ENCODE measurements around the gene LRRC45.

The LRRC45 gene

GRCh38 chr17:82020572-82021106 is 2.5 kb upstream of the LRRC45 start:
- DNase-seq, result no peak

DNA sequence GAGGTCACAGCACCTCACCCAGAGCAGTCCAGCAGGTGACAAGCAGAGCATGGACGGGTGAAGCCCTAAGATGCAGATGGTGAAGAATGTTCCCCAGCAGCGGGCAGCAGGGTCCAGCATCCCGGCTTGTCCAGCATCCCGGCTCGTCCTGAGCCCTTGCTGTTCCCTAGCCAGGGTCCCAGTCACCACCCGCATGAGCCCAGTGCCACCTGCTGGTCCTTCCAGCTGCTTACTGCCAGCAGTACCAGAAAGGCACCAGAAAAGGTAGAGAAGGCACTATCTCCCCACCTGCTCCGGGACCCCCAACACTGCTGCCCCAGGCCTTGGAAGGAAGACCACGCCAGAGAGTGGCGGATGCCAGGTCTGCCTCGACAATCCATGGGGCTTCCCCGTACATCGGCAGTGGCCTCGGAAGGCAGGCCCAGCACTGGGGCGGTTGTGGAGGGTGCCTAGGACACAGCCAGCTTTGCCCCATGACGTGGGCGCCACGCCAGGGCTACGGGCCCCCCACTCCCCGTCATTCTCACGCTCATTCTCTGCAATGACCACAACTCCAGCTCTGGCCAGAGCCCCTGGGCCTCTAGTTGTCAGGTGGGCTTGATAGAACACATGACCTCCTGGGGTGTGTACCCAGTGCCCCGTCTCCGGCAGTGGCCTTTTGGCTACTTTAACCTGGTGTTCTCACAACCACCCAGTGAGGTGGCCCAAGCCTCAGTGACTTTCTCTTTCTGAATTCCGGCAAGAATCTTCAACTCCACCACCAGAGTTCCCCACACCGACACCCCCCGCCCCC is 1.8 kb upstream of the LRRC45 start:
- peak; percentile 68 for DNase-seq

- no peak for DNase-seq
Observed at GRCh38 chr17:82021900-82022309, 1.2 kb upstream of the LRRC45 start.

- no peak for DNase-seq
Observed at GRCh38 chr17:82022310-82022980, 660 bp upstream of the LRRC45 start, which contains the start of gene CENPX. Gene CENPX, minus strand, starts transcription at chr17:82022878. Its CDS starts 17 bp downstream, at chr17:82022861.

GRCh38 chr17:82023447-82024241 is 539 bp downstream of the LRRC45 start:
- peak; percentile 52 for DNase-seq

DNA sequence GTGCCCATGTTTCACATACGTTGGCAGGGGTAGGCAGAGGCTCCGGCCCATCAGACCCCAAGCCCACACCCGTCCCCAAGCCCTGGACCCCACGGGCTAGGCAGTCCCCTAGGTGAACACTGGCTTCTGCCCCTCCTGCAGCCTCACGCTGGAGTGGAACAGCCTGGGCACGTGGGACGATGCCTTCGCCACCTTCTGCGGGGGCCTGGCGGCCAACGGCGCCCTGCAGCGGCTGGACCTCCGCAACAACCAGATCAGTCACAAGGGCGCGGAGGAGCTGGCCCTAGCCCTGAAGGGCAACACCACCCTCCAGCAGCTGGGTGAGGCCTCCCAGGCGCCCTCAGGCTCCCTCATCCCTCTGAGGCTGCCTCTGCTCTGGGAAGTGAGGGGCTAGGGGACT is 1.8 kb downstream of the LRRC45 start:
- DNase-seq, result no peak

- no peak for DNase-seq
Observed at GRCh38 chr17:82025401-82026107, 2.4 kb downstream of the LRRC45 start.

GRCh38 chr17:82028246-82028645 is 5.1 kb downstream of the LRRC45 start:
- DNase-seq, result no peak

DNA sequence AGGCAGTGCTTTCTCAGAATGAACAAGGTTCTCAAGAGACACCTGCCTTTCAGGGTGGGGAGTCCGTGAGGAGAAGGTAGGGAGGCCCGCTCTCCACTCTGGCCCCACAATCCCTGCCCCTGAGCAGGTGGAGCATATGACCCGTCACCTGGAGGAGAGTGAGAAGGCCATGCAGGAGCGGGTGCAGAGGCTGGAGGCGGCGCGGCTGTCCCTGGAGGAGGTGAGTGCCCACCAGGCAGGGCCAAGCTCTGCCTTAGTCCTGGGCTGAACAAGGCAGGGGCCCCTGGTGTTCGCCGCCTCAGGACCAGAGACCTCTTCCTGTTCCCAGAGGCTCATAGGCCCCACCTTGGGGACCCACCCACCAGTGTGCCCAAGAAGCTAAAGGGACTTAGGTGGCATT is 5.9 kb downstream of the LRRC45 start:
- no peak for DNase-seq

GRCh38 chr17:82029391-82029790 is 6.3 kb downstream of the LRRC45 start:
- DNase-seq, result no peak

- no peak for DNase-seq
Observed at GRCh38 chr17:82029990-82030469, 6.9 kb downstream of the LRRC45 start.

DNA sequence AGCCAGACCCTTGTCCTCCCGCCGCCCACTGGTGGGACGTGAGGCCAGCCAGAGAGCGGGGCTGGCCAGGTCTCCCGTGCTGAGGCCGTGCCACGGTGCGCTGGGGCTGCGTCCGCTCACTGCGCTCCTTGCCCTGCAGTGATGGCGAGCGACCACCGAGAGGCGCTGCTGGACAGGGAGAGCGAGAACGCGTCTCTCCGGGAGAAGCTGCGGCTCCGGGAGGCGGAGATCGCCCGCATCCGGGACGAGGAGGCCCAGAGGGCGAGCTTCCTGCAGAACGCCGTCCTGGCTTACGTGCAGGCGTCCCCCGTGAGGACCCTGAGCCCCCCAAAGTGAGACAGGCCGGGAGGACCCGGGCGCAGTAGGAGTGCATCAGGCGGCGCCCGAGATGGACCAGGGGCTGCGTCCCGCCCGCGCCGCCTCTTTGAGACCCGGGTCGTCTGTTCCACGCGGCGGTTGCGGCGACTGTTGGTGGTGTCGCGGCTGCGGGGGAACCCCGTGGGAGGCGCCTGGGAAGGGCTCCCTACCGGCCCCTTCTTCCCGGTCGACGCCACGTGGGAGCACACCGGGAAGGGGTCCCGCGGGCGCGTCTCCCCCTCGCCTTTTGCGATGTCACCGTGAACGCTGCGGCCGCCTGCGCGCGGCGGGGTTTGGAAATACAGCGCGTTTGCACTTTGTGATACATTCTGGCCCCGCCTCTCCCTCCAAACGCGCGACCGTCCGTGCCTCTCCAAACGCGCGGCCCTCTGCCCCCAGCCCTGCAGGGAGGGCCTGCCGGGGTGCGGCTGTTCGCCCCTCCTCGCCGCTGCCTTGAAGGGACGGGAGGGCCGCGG is 7.6 kb downstream of the LRRC45 start:
- DNase-seq, result peak; percentile 88

DNA sequence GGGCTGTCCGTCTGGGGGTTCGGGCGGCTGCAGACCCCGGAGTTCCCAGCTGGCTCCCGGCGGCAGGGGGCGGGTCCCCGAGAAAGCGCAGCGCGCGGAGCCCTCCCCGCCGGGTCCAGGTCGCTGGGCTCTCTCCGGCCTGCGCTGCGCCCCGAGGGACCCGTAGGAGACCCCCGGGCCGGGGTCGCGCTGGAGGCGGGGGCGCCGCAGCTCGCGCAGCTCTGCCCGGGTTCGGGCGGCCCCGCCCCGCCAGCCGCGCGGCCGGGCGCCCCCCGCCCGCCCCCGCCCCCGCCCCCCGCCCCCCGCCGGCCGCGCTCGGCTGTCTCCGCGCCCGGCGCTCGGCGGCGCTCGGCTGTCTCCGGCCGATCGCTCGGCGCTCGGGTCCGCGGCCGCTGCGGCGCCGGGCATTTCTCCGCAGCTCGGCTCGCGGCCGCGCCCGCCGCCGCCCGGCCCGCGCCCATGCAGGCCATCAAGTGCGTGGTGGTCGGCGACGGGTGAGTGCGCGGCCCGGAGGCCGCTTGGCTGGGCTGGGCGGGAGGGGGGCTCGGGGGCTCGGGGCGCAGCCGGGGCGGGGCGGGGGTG is 8.3 kb downstream of the LRRC45 start, which contains the start of gene RAC3:
Gene RAC3, plus strand, starts transcription at position 376 of the 582 bp plus-strand sequence. Its CDS starts 84 bp downstream, at position 460.
- peak; percentile 37 for DNase-seq

- peak; percentile 75 for DNase-seq
Observed at GRCh38 chr17:82031885-82032627, 9.0 kb downstream of the LRRC45 start.

GRCh38 chr17:82033359-82034085 is 10.4 kb downstream of the LRRC45 start:
- DNase-seq, result no peak

- no peak for DNase-seq
Observed at GRCh38 chr17:82034371-82035011, 11.4 kb downstream of the LRRC45 start.

GRCh38 chr17:82035488-82035887 is 12.4 kb downstream of the LRRC45 start:
- DNase-seq, result no peak

DNA sequence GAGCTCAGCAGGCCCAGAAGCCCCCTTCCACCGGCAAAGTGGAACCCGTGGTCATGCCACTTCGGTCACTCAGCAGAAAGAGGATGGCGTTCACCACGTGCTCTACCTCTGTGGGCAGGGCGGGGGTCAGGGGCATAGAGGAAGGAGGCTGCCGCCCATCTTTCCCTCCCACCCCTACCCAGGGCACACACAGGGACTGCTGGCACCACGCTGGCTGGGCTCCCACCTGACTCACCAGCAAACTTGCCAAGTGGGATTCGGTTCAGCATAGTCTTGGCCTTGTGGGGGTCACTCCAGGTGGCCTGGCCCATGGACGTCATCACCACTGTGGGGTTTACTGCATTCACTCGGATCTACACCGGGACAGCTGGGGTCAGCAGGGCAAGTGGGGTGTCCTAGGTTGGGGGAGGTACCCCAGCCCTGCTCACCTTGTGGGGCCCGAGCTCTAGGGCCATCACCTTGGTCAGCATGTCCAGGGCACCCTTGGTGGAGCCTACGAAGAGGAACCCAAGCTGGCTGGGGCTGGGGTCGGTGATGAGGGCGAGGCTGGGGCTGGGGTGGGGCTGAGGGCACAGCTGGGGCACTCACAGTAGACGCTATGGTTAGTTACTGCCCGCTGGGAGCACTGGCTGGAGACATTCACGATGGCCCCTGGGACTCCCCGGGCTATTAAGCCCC is 13.0 kb downstream of the LRRC45 start:
- no peak for DNase-seq

Data from stimulated activated CD4-positive, alpha-beta T cell treated with anti-CD3 and anti-CD28 coated beads, Interleukin-15, amount 100 ng/mL, for 24 hours (primary cell).